Smooth muscle cell (in vitro differentiated cells): ENCODE results near the gene SND1. TPM values are rescaled to one million over a fixed set of nuclear protein-coding genes. Genes with fewer than 3 reads are reported as not detected.

Experiments
- DNase-seq: peaks from one replicate; lab custom pipeline; 2025; ENCODE audit not compliant: unreplicated experiment; lab: John Stamatoyannopoulos, UW
- H2AFZ ChIP-seq: fragments of 200-600 bp; sonication (generic); 2 replicates; pipeline ENCODE4 v1.6.0; 2016; ENCODE audit warnings: antibody characterized with exemption, low read depth, mild to moderate bottlenecking
- H3F3A ChIP-seq: fragments of 200-600 bp; sonication (generic); 2 replicates; pipeline ENCODE4 v1.6.0; 2017; ENCODE audit warnings: antibody characterized with exemption, low read depth
- H3K27ac ChIP-seq: fragments of 200-600 bp; sonication (generic); 2 replicates; pipeline ENCODE4 v1.5.1; 2016; ENCODE audit warnings: low read depth, mild to moderate bottlenecking
- H3K27me3 ChIP-seq: fragments of 200-600 bp; sonication (generic); 2 replicates; pipeline ENCODE4 v1.6.1; 2016; ENCODE audit warnings: low read depth, mild to moderate bottlenecking
- H3K36me3 ChIP-seq: fragments of 200-600 bp; sonication (generic); 2 replicates; pipeline ENCODE4 v1.5.1; 2016; ENCODE audit warnings: low read depth
- H3K4me1 ChIP-seq: fragments of 200-600 bp; sonication (generic); 2 replicates; pipeline ENCODE4 v1.5.1; 2016; ENCODE audit warnings: low read depth
- H3K4me2 ChIP-seq: fragments of 200-600 bp; sonication (generic); 2 replicates; pipeline ENCODE4 v1.6.0; 2016; ENCODE audit warnings: mild to moderate bottlenecking
- H3K4me3 ChIP-seq: fragments of 200-600 bp; sonication (generic); 2 replicates; pipeline ENCODE4 v1.5.1; 2016; ENCODE audit warnings: mild to moderate bottlenecking
- H3K79me2 ChIP-seq: fragments of 200-600 bp; sonication (generic); 2 replicates; pipeline ENCODE4 v1.6.0; 2016; ENCODE audit warnings: low read depth, mild to moderate bottlenecking
- H3K9ac ChIP-seq: fragments of 200-600 bp; sonication (generic); 2 replicates; pipeline ENCODE4 v1.6.0; 2016; ENCODE audit warnings: low read depth
- H3K9me3 ChIP-seq: fragments of 200-600 bp; sonication (generic); replicated peaks from 2 replicates; pipeline ENCODE4 v1.5.1; 2016; ENCODE audit warnings: low read depth
- H4K20me1 ChIP-seq: fragments of 200-600 bp; sonication (generic); 2 replicates; pipeline ENCODE4 v1.6.0; 2016; ENCODE audit warnings: low read depth
- CTCF ChIP-seq: fragments of 200-600 bp; sonication (generic); IDR thresholded peaks from 2 replicates; pipeline ENCODE4 v1.5.1; 2017; ENCODE audit warnings: borderline replicate concordance, mild to moderate bottlenecking, antibody characterized with exemption; ENCODE audit not compliant: insufficient read depth, poor library complexity, severe bottlenecking
- WGBS: methylation state at CpG from one replicate; pipeline ENCODE4 v1.1.7; 2016; ENCODE audit warnings: low lambda C conversion rate; 5-methylcytosine and 5-hydroxymethylcytosine counted together
- polyA plus RNA-seq: library from polyadenylated mRNA; unstranded; fragments of >200 nt; fragmentation: Nextera tagmentation; extraction: Ambion mirVana; gene quantifications from 2 replicates; pipeline ENCODE4 v1.2.1, GENCODE V29; 2016
- total RNA-seq: library from RNA; depleted of rRNA; stranded (reverse); fragments of >200 nt; gene quantifications from 2 replicates; pipeline ENCODE4 v1.2.3, GENCODE V29; 2014

SND1 gene
- total and polyA plus RNA-seq, 2 experiments from 2014 or later, result 129 to 136 TPM

- peaks cover 10% of the 10 kb centered on the region for H3K36me3 ChIP-seq
Measured at GRCh38 chr7:127733986-127734385, 82.0 kb downstream of the SND1 start.

GRCh38 chr7:127736511-127736910 is 84.5 kb downstream of the SND1 start:
- DNase-seq, result no peak
- peaks cover 10% of the 10 kb centered on the region for H3K36me3 ChIP-seq
- no peak overlapping the region for H3K4me3 ChIP-seq
- WGBS, result 92% methylated on average over 5 of the region's 5 CpGs
- H3K79me2 ChIP-seq, result peaks cover 50% of the 10 kb centered on the region
- no peaks in the 10 kb centered on the region for H3K9me3 ChIP-seq
- H3K4me1 ChIP-seq, result no peaks in the 10 kb centered on the region
- H3F3A ChIP-seq, result no peaks in the 10 kb centered on the region
- no peak for TF ChIP-seq CTCF
- peaks cover 100% of the 10 kb centered on the region for H4K20me1 ChIP-seq
- H3K27ac ChIP-seq, result no peak overlapping the region
- H3K27me3 ChIP-seq, result no peaks in the 10 kb centered on the region
- no peak overlapping the region for H3K9ac ChIP-seq
- no peak overlapping the region for H3K4me2 ChIP-seq
- H2AFZ ChIP-seq, result no peak overlapping the region

More at GRCh38 chr7:127733986-127734385, 82.0 kb downstream of the SND1 start:
- H4K20me1 ChIP-seq, result peaks cover 100% of the 10 kb centered on the region
- H3K4me1 ChIP-seq, result no peaks in the 10 kb centered on the region
- no peak overlapping the region for H3K4me2 ChIP-seq
- H3K27me3 ChIP-seq, result no peaks in the 10 kb centered on the region
- no peaks in the 10 kb centered on the region for H3K9me3 ChIP-seq
- no peak overlapping the region for H3K4me3 ChIP-seq
- no peak overlapping the region for H2AFZ ChIP-seq
- DNase-seq, result no peak
- H3K9ac ChIP-seq, result no peak overlapping the region
- no peak for TF ChIP-seq CTCF
- peaks cover 29% of the 10 kb centered on the region for H3K79me2 ChIP-seq
- H3F3A ChIP-seq, result no peaks in the 10 kb centered on the region
- WGBS, result 84% methylated on average over 3 of the region's 3 CpGs
- no peak overlapping the region for H3K27ac ChIP-seq

GRCh38 chr7:127738859-127739258 is 86.9 kb downstream of the SND1 start:
- Histone ChIP-seq H4K20me1 (peaks cover 100% of the 10 kb centered on the region), H3K4me3 (no peak overlapping the region), H2AFZ (no peak overlapping the region), H3K36me3 (peaks cover 10% of the 10 kb centered on the region), H3K4me2 (no peak overlapping the region), H3K9me3 (no peaks in the 10 kb centered on the region), H3K4me1 (no peaks in the 10 kb centered on the region), H3K9ac (no peak overlapping the region), H3K27ac (no peak overlapping the region), H3F3A (no peaks in the 10 kb centered on the region), H3K79me2 (peaks cover 67% of the 10 kb centered on the region), H3K27me3 (no peaks in the 10 kb centered on the region)
- no peak for TF ChIP-seq CTCF
- WGBS, result 95% methylated on average over 2 of the region's 2 CpGs
- no peak for DNase-seq

GRCh38 chr7:127741764-127742375 is 89.9 kb downstream of the SND1 start:
- Histone ChIP-seq H3K27me3 (no peaks in the 10 kb centered on the region), H3K36me3 (peaks cover under 1% of the 10 kb centered on the region), H3K4me2 (no peak overlapping the region), H2AFZ (no peak overlapping the region), H3K27ac (no peak overlapping the region), H3K9me3 (no peaks in the 10 kb centered on the region), H3K79me2 (peaks cover 75% of the 10 kb centered on the region), H3K4me1 (no peaks in the 10 kb centered on the region), H3K4me3 (no peak overlapping the region), H3F3A (no peaks in the 10 kb centered on the region), H4K20me1 (peaks cover 100% of the 10 kb centered on the region), H3K9ac (no peak overlapping the region)
- no peak for TF ChIP-seq CTCF
- DNase-seq, result no peak
- 96% methylated on average over 3 of the region's 3 CpGs for WGBS
